Activated B cell treated with CpG ODN at 0.5 μM for 24 hours (primary cell): Measurements from ENCODE around the gene ANKRD55. TPM values are rescaled to one million over a fixed set of nuclear protein-coding genes. Genes with fewer than 3 reads are reported as not detected.
"Not testable (repeated sequence)": the region's sequence is repeated elsewhere in the genome, so short reads cannot be mapped to it uniquely, and the experiment has no call there.

Experiments
- ATAC-seq: fragments of 200-7000 bp; cut with Tn5 transposase; one replicate; pipeline ENCODE4 v1.10.0; 2021; ENCODE audit warnings: low read depth, mild to moderate bottlenecking, moderate library complexity
- CTCF ChIA-PET: fragments of 350-600 bp; sonication (Branson Sonifier 250); formaldehyde crosslinking; loops from one replicate; lab custom pipeline; 2021; ENCODE audit warnings: antibody characterized with exemption; lab: Charles Lee
- POLR2A ChIA-PET: fragments of 350-600 bp; sonication (Branson Sonifier 250); formaldehyde crosslinking; loops from one replicate; lab custom pipeline; 2021; ENCODE audit warnings: antibody characterized with exemption; lab: Charles Lee
- DNase-seq: peaks from one replicate; pipeline ENCODE4 v3.0.0; 2022
- H3K27ac Mint-ChIP-seq: one replicate; pipeline ENCODE4 v1.8.0; 2020; ENCODE audit warnings: mixed read lengths
- H3K27me3 Mint-ChIP-seq: one replicate; pipeline ENCODE4 v1.8.0; 2021; ENCODE audit warnings: mixed read lengths
- H3K36me3 Mint-ChIP-seq: one replicate; pipeline ENCODE4 v1.8.0; 2021; ENCODE audit warnings: low read depth, mixed read lengths
- H3K4me1 Mint-ChIP-seq: one replicate; pipeline ENCODE4 v1.8.0; 2021; ENCODE audit warnings: mixed read lengths
- H3K4me3 Mint-ChIP-seq: one replicate; pipeline ENCODE4 v1.8.0; 2020; ENCODE audit warnings: mild to moderate bottlenecking, mixed read lengths
- H3K9me3 Mint-ChIP-seq: one replicate; pipeline ENCODE4 v1.8.0; 2020; ENCODE audit warnings: mixed read lengths
- CTCF ChIP-seq: fragments of 200-600 bp; IDR thresholded peaks from one replicate; pipeline ENCODE4 v1.8.0; 2022; ENCODE audit warnings: antibody characterized with exemption, mild to moderate bottlenecking
- intact Hi-C: fragments of 100-400 bp; cut with micrococcal nuclease; formaldehyde crosslinking; loops from one replicate; pipeline ENCODE4 v1.15.1; 2024
- total RNA-seq: library from RNA; stranded (reverse); gene quantifications from 2 replicates; pipeline ENCODE4 v1.2.3, GENCODE V29; 2022

Gene ANKRD55
- total RNA-seq, 1 donor from 2014 or later, result not detected

DNA sequence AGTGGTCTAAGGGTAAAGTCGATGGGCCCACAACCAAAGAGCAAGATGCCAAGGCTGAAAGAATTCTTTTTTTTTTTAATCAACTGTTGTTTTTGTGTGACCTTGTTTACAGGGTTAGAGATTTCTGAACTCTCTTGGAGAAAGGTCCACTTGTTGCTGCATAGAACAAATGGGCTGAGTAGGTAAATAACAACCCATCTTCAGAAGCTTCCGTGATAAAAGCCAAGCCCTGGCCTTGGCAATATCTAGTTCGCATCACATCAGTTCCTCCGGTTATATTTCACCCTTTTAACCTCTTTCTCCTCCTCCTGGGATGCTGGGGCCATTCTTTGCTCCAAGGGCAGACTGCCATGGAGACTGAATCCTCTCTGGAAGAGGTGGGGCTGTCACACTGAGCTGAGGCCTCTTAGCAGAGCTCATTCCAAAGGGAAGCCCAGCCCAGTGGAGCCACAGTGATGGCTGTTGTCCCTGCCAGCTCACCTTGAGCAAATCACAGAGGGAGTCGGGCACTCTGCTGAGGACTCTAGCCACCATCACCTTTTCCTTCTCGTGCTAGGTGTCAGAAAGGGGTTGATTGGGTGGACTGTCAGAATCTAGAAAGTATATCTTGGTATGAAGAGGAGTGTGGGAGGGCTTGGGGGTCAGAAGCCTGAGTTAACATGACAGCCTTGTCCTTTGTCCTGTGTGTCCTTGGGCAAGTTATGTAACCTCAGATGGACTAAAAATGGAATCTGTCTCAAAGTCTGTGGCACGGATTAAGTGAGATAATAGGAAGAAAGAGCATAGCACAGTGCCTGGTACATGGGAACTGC, 17.9 kb downstream of the ANKRD55 start:
- H3K4me1 Mint-ChIP-seq, result no peaks in the 10 kb centered on the region
- no peak for TF ChIP-seq CTCF

DNA sequence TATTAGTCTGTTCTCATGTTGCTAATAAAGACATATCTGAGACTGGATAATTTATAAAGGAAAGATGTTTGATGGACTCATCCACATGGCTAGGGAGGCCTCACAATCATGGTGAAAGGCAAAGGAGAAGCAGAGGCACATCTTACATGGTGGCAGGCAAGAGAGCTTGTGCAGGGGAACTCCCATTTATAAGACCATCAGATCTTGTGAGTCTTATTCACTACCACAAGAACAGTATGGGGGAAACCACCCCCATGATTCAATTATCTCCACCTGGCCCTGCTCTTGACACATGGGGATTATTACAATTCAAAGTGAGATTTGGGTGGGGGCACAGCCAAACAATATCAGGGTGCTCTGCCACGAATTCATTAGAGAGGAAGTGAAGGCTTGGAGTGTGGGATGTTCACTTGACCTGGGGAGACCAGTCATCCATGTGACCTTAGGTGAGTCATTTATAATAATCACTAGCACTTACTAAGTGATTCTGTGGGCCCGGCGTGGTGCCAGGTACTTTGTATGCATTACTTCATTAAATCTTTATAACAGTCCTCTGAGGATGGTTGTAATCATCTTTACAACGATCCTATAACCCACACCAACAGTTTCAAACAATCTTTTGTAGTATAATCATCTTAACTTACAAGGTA, 19.1 kb downstream of the ANKRD55 start:
- POLR2A ChIA-PET, H3K4me1 Mint-ChIP-seq, intact Hi-C loops, ATAC-seq, CTCF ChIA-PET, H3K27ac Mint-ChIP-seq, H3K4me3 Mint-ChIP-seq, DNase-seq, H3K36me3 Mint-ChIP-seq: not testable (repeated sequence)
- Mint-ChIP-seq H3K9me3 (peaks cover 19% of the 10 kb centered on the region), H3K27me3 (peaks cover 17% of the 10 kb centered on the region)

More for the DNA sequence above, 17.9 kb downstream of the ANKRD55 start:
- Mint-ChIP-seq H3K27me3 (peaks cover 24% of the 10 kb centered on the region), H3K4me3 (no peak overlapping the region), H3K36me3 (peaks cover 3% of the 10 kb centered on the region), H3K9me3 (peaks cover 21% of the 10 kb centered on the region), H3K27ac (no peak overlapping the region)
- ATAC-seq (no peak), DNase-seq (no peak)
- ChIA-PET CTCF (no interaction called here), POLR2A (no interaction called here)
- intact Hi-C loops, result no loop called here

GRCh38 chr5:56212130-56212879, 20.8 kb downstream of the ANKRD55 start:
- DNase-seq (no peak), ATAC-seq (no peak)
- Mint-ChIP-seq H3K27me3 (peaks cover 15% of the 10 kb centered on the region), H3K9me3 (peaks cover 19% of the 10 kb centered on the region), H3K27ac (no peak overlapping the region), H3K4me1 (no peaks in the 10 kb centered on the region), H3K36me3 (peaks cover 3% of the 10 kb centered on the region), H3K4me3 (no peak overlapping the region)
- ChIA-PET POLR2A (no interaction called here), CTCF (no interaction called here)
- intact Hi-C loops, result no loop called here
- no peak for TF ChIP-seq CTCF

- CTCF ChIA-PET, result no interaction called here
These were observed 21.7 kb downstream of the ANKRD55 start for GRCh38 chr5:56211298-56211865.

More at GRCh38 chr5:56211298-56211865, 21.7 kb downstream of the ANKRD55 start:
- intact Hi-C loops, result no loop called here
- no peak for TF ChIP-seq CTCF
- POLR2A ChIA-PET, result no interaction called here
- H3K27me3 Mint-ChIP-seq, result peaks cover 10% of the 10 kb centered on the region
- DNase-seq (no peak), ATAC-seq (no peak)
- H3K4me3 Mint-ChIP-seq, result no peak overlapping the region
- no peaks in the 10 kb centered on the region for H3K36me3 Mint-ChIP-seq
- no peak overlapping the region for H3K27ac Mint-ChIP-seq
- H3K4me1 Mint-ChIP-seq, result no peaks in the 10 kb centered on the region
- H3K9me3 Mint-ChIP-seq, result peaks cover 11% of the 10 kb centered on the region
